ENCODE measurements around the gene SCN10A.

- TF ChIP-seq CTCF (IDR thresholded peaks at IDR 0.05): no peak
- TF ChIP-seq POLR2A (IDR thresholded peaks at IDR 0.05): no peak
Measured at GRCh38 chr3:38842266-38842965, 26.4 kb upstream of the SCN10A start.

All from tibial nerve (tissue), 3 donors.